HS-27A (cell line): ENCODE results near the gene MCTP1.

Source experiments
- DNase-seq: peaks from one replicate; pipeline ENCODE4 v3.0.0-alpha.2; 2012; ENCODE audit warnings: low read depth, missing footprints

The MCTP1 gene

GRCh38 chr5:95072281-95072680 is 212.6 kb downstream of the MCTP1 start:
- no peak for DNase-seq

GRCh38 chr5:95070866-95071265 is 214.0 kb downstream of the MCTP1 start:
- no peak for DNase-seq

- DNase-seq, result no peak
Measured at GRCh38 chr5:95070453-95070852, 214.4 kb downstream of the MCTP1 start.

- no peak for DNase-seq
Measured at GRCh38 chr5:95069948-95070347, 214.9 kb downstream of the MCTP1 start.

GRCh38 chr5:95069021-95069420 is 215.9 kb downstream of the MCTP1 start:
- no peak for DNase-seq

GRCh38 chr5:95068289-95068910 is 216.5 kb downstream of the MCTP1 start:
- no peak for DNase-seq

GRCh38 chr5:95066048-95066447 is 218.8 kb downstream of the MCTP1 start:
- no peak for DNase-seq

GRCh38 chr5:95063492-95063891 is 221.4 kb downstream of the MCTP1 start:
- no peak for DNase-seq

GRCh38 chr5:95060098-95060497 is 224.8 kb downstream of the MCTP1 start:
- no peak for DNase-seq

- DNase-seq, result no peak
Measured at GRCh38 chr5:95059636-95060035, 225.3 kb downstream of the MCTP1 start.

GRCh38 chr5:95057615-95058014 is 227.3 kb downstream of the MCTP1 start:
- DNase-seq, result no peak

GRCh38 chr5:95053253-95053652 is 231.6 kb downstream of the MCTP1 start:
- DNase-seq, result no peak

GRCh38 chr5:95050708-95051107 is 234.2 kb downstream of the MCTP1 start:
- DNase-seq, result no peak

GRCh38 chr5:95048628-95049027 is 236.3 kb downstream of the MCTP1 start:
- no peak for DNase-seq

GRCh38 chr5:95045181-95045965 is 239.5 kb downstream of the MCTP1 start:
- no peak for DNase-seq

GRCh38 chr5:95044096-95044495 is 240.8 kb downstream of the MCTP1 start:
- no peak for DNase-seq

GRCh38 chr5:95043648-95044047 is 241.2 kb downstream of the MCTP1 start:
- DNase-seq, result no peak

GRCh38 chr5:95043234-95043633 is 241.7 kb downstream of the MCTP1 start:
- no peak for DNase-seq

GRCh38 chr5:95042037-95042436 is 242.9 kb downstream of the MCTP1 start:
- DNase-seq, result no peak

GRCh38 chr5:95035891-95036685 is 248.8 kb downstream of the MCTP1 start:
- DNase-seq, result no peak

GRCh38 chr5:95032801-95033200 is 252.1 kb downstream of the MCTP1 start:
- DNase-seq, result no peak

GRCh38 chr5:95029569-95030366 is 255.1 kb downstream of the MCTP1 start:
- peak; percentile 5 for DNase-seq
